ENCODE data around the gene LYPD1. TPM values are rescaled to one million over a fixed set of nuclear protein-coding genes. Genes with fewer than 3 reads are reported as not detected.

Gene LYPD1
- total and polyA plus RNA-seq, 2 of the 4 experiments (the other 2 are of a cell fraction) = 66.1 to 87.6 TPM

GRCh38 chr2:132636346-132636745 lies 33.7 kb downstream of the LYPD1 start:
- Histone ChIP-seq H3K56ac (ENCODE audit: extremely low read depth, insufficient read depth, low read length) (no peak overlapping the region), H3K4me3 (ENCODE audit: insufficient read depth, low read depth, low read length) (no peak overlapping the region), H2AFZ (replicated peaks; ENCODE audit: low read length, poor library complexity) (no peak overlapping the region), H3K4me1 (ENCODE audit: control insufficient read depth, insufficient read depth, low read length) (peaks cover 7% of the 10 kb centered on the region; the same call in 1 of the 2 replicates), H3K27me3 (ENCODE audit: control insufficient read depth, insufficient read depth, low read length) (no peaks in the 10 kb centered on the region), H3K4ac (ENCODE audit: low read depth, low read length) (no peak overlapping the region), H3K4me2 (ENCODE audit: low read depth, low read length) (no peak overlapping the region), H3K9me3 (ENCODE audit: control insufficient read depth, insufficient read depth, low read length) (no peaks in the 10 kb centered on the region), H2AK9ac (replicated peaks; ENCODE audit: low read depth, low read length, poor library complexity) (no peak overlapping the region), H3K18ac (ENCODE audit: low read depth, low read length) (no peak overlapping the region), H3K9me1 (ENCODE audit: insufficient read depth, low read length) (peaks cover 10% of the 10 kb centered on the region), H3K79me1 (ENCODE audit: low read depth in 1 of 2, low read length in 2 of 2) (0 out of 4 replicates have a peak, but pooled peaks cover 0 to 2% of the 10 kb centered on the region in 2 experiments), H3K9ac (ENCODE audit: low read depth, low read length) (no peak overlapping the region), H4K91ac (ENCODE audit: insufficient read depth, low read depth, low read length) (no peak overlapping the region), H4K20me1 (ENCODE audit: insufficient read depth, low read length) (no peaks in the 10 kb centered on the region; the same call in 1 of the 2 replicates), H2BK15ac (ENCODE audit: low read depth, low read length) (no peak overlapping the region), H3K36me3 (ENCODE audit: control insufficient read depth, insufficient read depth, low read length) (no peaks in the 10 kb centered on the region), H3K23ac (ENCODE audit: low read depth, low read length) (no peak overlapping the region), H4K5ac (ENCODE audit: low read depth, low read length) (no peak overlapping the region), H2BK120ac (ENCODE audit: low read depth, low read length) (no peak overlapping the region), H2AK5ac (ENCODE audit: low read depth, low read length) (no peak overlapping the region), H4K8ac (ENCODE audit: low read depth in 2 of 2, low read length in 2 of 2) (no peak overlapping the region), H3K14ac (replicated peaks; ENCODE audit: low read depth, low read length) (no peak overlapping the region), H2BK5ac (ENCODE audit: low read depth, low read length, poor library complexity, severe bottlenecking) (no peak overlapping the region), H3K27ac (ENCODE audit: insufficient read depth, low read length) (no peak overlapping the region), H2BK20ac (ENCODE audit: low read depth, low read length) (no peak overlapping the region)
- dilution Hi-C loops (cut with HindIII; ENCODE audit: low sequenced_read_pairs, unreplicated experiment) = no loop called here
- TF ChIP-seq POLR2A (IDR thresholded peaks at IDR 0.05; ENCODE audit: low read depth, low read length) (no peak), CTCF (conservative IDR thresholded peaks at IDR 0.05; ENCODE audit: low read depth, low read length) (no peak), MAFK (IDR thresholded peaks at IDR 0.05; ENCODE audit: low read depth, low read length) (no peak), MAZ (IDR thresholded peaks at IDR 0.05; ENCODE audit: borderline replicate concordance, low read depth, low read length) (no peak), SMC3 (IDR thresholded peaks at IDR 0.05; ENCODE audit: low read depth, low read length) (no peak), RCOR1 (IDR thresholded peaks at IDR 0.05; ENCODE audit: insufficient replicate concordance, low read length) (no peak), RFX5 (IDR thresholded peaks at IDR 0.05; ENCODE audit: low read depth, low read length) (no peak), RAD21 (IDR thresholded peaks at IDR 0.05; ENCODE audit: low read length) (no peak), USF2 (IDR thresholded peaks at IDR 0.05; ENCODE audit: low read depth, low read length) (no peak), NFE2L2 (IDR thresholded peaks at IDR 0.05; ENCODE audit: low read depth, low read length) (no peak), CHD1 (IDR thresholded peaks at IDR 0.05; ENCODE audit: low read depth, low read length) (no peak), FOS (IDR thresholded peaks at IDR 0.05; ENCODE audit: low read depth, low read length) (no peak), BHLHE40 (IDR thresholded peaks at IDR 0.05; ENCODE audit: low read depth, low read length) (no peak), CEBPB (IDR thresholded peaks at IDR 0.05; ENCODE audit: low read depth, low read length) (no peak), ELK1 (IDR thresholded peaks at IDR 0.05; ENCODE audit: borderline replicate concordance, low read depth, low read length) (no peak), MXI1 (IDR thresholded peaks at IDR 0.05; ENCODE audit: borderline replicate concordance, low read depth, low read length) (no peak)
- no peak for DNase-seq
- intact Hi-C loops (cut with micrococcal nuclease) = no loop called here
- WGBS, 2 experiments (ENCODE audit: extremely low coverage in 2 of 2, insufficient read length in 1 of 2) = 20% methylated on average over 1 of the region's 1 CpG; no CpG with 5 or more reads in 1 of the 2 experiments
- ChIA-PET POLR2A (ENCODE audit: unreplicated experiment) (no interaction called here), CTCF (interaction anchor here (1.3 kb wide), 1 partner anchor 15 kb away, joined by 5 read pairs; no protein-coding TSS in a partner anchor)
- ATAC-seq (ENCODE audit: low read depth) = no peak
- BruUV-seq (replicated peaks) = no TSS peak
- in situ Hi-C loops (cut with MboI; ENCODE audit: low sequenced_read_pairs) = no loop called here

Measured in IMR-90 (cell line).